Dermis blood vessel endothelial cell (primary cell): Measurements from ENCODE around the gene POLE. TPM values are rescaled to one million over a fixed set of nuclear protein-coding genes. Genes with fewer than 3 reads are reported as not detected.
A peak's percentile ranks its signal among the peaks of the same experiment; 100 is the strongest.

Experiments used
- DNase-seq: peaks from one replicate; pipeline ENCODE4 v3.0.0; 2010
- total RNA-seq: library from RNA; depleted of rRNA; stranded (reverse); fragments of >200 nt; gene quantifications from 2 replicates; pipeline ENCODE4 v1.2.3, GENCODE V29; 2014

POLE gene
- total RNA-seq, 1 donor from 2014 or later: 39.7 TPM

DNA sequence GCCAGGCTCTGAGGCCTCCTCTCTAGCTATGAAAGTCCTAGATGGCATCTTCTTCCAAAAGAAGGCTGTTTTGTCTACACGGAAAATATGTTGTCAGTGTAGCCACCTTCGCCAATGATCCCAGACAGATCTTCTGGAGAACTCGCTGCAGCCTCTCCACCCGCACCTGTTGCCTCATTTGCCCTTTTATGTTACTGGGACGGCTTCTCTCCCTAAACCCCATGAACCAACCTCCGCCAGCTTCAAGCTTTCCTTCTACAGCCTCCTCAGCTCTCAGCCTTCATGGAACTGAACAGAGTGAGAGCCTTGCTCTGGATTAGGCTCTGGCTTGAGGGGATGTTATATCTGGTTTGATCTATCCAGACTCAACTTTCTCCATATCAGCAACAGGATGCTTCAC lies 57.8 kb downstream of the POLE start:
- DNase-seq: no peak

DNA sequence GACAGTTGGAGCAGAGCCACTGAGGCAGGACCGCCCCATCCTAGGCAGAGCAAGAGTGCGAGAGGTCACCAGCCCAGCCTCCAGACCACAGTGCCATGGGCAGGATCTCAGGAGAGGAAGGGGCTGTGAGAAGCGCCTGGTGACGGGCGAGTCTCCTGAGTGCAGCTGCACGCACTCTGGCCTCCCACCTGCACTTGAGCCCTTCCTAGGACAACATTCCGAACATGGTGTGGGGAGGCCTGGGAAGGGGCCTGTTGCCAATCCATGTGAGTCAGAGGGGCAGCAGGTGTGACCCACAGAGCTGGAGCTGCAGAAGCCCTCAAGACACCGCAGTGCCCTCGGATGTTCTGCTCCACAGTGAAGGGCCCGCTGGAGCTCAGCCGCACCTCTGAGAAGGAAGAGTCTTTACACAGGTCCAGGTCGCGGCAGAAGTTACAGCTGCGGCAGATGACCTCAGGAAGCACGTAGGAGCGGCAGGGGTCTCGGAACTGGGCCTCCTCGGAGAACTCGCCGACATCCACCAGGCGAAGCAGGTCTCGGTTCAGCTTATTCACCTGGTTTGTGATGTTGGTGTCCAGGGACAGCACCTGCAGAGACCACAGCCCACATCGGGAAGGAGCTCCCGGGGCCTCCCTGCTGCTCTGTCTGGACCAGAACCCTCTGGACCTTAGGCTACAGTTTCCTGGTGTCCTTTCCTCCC lies 61.3 kb downstream of the POLE start:
- no peak for DNase-seq

DNA sequence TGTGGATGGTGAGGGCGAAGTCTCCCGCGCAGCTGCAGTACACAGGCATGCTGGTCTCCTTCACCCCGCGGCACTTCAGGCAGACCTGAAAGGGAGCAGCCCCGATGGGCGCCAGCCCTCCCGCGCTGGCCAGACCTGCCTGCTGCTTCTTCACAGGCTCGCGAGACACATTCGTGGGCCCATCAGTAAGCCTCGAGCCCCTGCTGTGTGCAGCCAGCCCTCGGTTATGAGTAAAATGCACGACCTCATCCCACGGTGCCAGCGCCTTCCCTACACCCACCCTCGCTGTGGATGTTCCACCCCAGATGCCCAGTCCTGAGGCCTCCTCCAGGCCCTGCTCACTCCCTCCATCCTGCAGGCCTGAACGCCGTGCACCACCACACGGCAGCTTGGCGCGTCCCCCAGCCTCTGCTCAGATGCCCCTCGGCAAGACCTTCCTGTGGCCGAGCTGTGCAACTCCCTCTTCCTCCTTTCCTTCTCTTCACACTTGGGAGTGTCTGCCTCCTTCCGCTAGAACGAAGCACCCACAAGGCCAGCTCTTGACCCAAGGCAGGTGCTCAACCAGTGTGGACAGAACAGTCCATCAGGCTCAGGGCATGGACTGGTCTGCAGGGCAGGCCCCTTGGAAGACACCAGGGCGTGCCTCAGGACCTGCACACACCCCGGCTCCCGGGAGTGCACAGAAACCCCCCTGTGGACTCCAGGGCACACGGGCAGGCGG lies 62.1 kb downstream of the POLE start:
- no peak for DNase-seq

DNA sequence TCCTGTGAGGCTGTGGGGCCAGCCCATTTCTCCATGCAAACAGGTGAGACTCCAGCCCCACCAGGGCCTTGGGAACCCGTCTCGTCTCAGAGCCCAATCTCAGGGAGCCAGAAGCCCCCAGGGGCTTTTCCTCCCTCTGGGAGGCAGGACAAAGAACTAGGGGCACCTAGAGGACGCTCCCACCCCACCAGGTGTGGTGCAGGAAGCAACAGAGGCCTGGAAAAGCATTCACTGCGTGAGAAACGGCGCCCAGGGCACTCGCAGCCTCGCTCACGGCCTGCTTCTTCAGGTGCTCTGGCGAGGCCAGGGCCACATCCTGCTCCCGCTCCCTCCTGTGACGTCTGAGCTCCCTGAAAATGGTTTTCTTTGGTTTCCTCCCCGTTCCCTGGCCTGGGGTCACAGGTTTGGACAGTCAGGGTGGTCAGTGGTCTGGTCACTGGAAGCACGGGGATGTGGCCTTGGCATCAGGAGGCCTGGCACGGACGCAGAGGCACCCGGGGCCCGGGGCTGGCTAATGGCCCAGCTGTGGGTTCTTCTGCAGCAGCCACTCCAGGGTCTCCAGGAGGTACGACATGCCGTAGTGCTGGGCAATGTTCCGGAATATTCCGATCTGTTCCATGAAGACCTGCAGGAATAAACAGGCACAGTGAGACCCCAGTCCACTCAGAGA lies 62.8 kb downstream of the POLE start:
- no peak for DNase-seq

DNA sequence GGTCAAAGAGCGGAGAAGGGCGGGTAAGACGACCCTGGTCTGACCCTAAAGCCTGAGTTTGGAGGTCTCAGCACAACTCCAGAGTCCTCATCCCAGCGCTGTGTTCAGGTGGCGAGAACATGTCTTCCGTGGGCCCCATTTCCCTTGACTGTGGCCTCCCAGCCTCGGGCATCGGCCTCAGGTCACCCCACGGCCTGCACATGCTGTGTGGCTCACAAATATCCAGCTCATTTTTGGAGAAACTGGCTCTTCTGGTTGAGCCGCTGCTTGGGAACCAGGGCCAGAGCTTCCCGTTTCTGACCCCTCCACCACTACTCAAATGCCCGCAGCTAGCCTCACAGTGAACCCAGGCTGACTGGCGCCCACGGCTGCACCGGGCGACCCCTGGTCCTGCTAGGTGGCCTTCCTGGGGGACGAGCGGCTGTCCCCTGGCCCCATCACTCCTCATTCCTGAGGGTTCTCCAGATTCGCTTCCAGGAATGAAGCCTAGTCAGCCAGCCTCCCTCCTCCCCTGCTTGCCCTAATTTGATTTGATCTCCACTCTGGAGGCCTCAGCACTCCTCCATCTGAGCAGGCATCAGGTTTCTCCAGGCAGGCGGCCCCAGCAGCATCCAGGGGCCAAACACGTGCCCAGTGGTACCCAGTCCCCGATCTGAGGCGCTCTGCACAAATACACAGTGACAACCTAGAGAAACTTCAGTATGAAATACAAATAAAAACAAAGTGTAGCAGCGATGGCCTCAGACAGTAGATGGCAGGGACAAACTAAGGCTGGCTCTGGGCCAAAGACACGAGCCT lies 63.9 kb downstream of the POLE start:
- no peak for DNase-seq

DNA sequence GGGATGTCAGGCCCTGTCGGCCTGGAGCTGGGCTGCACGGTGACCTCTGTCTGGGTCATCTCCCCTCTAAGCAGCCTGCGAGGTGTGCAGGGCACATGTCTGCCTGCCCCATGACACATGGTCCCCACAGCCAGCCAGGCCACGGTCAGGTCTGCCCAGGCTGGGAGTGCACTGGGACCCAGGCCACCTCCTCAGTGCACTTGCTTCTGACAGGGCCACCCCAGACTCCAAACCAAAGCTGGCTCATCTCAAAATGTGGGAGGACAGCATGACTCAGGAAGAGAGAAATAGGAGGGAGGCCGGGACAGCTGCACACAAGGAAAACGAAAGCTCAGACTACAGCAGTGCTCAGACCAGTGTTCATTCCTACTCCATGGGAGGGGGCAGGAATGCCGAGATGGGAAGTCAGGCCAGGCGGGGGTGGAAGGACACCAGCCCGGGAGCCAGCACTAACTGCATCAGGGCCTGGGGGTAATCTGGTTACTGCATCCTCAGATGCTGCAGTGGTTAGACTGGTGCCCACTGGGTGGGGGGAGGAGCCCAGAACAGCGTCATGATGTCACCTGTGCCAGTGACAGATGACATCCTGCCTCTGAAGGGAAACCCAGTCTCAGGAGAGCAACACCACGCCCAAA lies 64.6 kb downstream of the POLE start:
- DNase-seq: peak; percentile 23

DNA sequence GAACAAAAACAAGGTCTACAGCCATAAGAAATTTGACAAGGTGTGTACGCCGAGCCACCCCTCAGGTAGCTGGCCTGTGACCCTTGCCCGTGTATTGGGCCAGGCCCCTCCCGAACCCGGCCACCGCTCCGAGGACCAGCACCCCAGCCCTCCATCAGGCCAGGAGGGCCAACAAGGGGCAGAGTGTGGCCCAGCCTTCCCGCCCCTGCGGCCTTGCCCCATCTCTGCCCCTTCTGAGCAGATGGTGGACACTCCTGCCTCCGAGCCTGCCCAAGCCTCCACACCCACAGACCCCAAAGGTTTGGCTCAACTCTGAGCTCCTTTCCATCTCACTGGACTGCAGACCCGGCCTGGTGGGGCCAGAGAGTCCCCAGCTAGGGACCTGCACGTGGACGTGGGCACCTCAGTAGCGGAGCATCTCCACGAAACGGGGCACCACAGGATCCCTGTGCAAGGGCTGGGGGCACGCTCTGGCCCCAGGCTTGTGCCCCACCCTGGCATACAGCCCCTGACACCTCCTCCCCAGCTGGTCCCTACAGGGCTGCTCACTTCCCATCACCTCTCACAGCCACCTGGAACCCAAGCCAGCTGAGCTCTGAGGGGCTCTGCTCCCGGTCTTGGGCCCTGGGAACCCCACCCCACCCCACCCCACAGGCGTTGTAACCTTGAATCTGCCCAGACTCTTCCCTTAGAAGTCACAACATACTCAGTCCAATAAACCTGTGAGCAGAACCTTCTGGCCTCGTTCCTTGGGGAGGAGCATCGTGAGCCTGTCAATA lies 65.3 kb downstream of the POLE start:
- DNase-seq: no peak

DNA sequence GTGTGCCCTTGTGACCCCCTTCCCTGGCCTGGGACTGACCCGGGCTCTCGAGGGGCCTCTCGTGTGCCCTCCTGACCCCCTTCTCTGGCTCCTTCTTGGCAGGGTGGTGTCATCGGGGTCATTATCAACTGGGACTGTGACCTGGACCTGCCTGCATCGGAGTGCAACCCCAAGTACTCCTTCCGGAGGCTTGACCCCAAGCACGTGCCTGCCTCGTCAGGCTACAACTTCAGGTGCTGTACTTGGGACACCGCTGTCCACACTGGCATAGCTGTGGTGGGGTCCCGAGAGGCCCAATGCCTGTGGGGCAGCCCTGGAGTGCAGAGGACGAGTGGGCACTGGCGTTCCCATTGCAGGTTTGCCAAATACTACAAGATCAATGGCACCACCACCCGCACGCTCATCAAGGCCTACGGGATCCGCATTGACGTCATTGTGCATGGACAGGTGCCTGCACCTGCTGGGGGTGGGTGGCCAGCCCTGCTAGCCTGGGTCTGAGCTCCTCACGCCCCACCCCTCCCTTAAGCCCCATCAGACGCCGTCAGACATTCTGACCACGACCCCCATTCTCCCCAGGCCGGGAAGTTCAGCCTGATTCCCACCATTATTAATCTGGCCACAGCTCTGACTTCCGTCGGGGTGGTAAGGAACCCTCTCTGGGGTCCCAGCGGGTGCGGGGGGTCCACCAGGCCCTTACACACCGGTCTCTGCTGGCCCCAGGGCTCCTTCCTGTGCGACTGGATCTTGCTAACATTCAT lies 66.1 kb downstream of the POLE start:
- DNase-seq: no peak

DNA sequence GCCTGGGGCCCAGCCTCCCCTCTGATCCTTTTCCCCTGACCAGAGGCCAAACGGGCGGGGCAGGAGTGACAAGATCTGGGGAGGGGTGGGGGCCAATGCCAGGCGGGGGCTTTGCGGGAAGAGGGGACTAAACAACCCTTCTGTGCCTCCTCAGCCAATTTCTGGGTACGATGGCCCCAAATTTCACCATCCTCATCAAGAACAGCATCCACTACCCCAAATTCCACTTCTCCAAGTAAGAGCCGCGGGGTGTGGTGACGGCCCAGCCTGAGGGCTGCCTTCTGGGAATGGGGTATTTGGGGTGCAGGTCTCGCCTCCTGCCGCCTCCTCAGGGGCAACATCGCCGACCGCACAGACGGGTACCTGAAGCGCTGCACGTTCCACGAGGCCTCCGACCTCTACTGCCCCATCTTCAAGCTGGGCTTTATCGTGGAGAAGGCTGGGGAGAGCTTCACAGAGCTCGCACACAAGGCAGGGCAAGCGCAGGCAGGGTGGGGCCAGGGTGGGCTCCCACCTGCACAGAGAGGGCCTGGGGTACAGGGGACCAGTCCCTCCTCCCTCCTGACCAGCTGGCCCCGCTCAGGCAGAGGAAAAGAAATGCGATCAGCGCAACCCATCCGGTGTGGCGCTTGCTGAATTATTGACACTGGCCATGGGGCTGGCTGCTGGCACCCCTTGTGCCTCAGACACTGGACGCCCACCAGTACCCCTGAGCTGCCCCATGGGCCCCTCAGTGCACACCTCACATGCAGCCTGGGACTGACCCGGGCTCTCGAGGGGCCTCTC lies 66.8 kb downstream of the POLE start:
- no peak for DNase-seq

DNA sequence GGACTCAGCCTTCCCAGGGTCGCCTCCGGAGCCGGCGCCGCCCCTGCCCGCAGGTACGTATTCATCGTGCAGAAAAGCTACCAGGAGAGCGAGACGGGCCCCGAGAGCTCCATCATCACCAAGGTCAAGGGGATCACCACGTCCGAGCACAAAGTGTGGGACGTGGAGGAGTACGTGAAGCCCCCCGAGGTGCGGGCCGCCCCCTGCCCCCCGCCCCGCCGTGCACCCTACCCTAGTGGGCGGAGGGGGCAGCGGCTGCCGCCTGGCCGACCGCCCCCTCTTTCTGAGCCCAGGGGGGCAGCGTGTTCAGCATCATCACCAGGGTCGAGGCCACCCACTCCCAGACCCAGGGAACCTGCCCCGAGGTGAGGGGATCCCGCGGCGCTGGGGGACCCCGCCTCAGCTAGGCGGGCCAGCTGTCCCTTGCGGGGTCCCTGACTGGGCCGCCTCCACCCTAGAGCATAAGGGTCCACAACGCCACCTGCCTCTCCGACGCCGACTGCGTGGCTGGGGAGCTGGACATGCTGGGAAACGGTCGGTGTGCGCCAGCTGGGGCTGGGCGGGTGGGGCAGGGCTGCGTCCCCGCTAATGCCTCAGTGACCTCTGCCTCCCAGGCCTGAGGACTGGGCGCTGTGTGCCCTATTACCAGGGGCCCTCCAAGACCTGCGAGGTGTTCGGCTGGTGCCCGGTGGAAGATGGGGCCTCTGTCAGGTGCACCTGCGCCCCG lies 67.6 kb downstream of the POLE start:
- DNase-seq: no peak

DNA sequence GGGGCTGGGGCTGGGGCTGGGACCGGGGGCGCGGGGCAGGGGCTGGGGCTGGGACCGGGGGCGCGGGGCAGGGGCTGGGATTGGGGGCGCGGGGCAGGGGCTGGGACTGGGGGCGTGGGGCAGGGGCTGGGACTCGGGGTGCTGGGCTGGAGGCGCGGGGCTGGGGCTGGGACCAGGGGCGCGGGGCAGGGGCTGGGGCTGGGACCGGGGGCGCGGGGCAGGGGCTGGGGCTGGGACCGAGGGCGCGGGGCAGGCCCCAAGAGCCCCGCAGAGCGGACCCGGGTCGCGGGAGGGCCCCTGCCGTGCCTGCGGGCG lies 68.1 kb downstream of the POLE start:
- DNase-seq: no peak

DNA sequence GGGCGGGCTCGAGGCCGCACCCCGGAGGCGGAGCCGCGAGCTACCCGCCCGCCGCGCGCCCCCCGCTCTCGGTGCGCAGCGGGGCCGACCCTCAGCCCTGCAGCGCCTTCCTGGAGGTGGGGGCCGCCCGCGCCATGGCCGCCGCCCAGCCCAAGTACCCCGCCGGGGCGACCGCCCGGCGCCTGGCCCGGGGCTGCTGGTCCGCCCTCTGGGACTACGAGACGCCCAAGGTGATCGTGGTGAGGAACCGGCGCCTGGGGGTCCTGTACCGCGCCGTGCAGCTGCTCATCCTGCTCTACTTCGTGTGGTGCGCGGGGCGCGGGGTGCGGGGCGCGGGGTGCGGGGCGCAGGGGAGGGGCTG lies 68.5 kb downstream of the POLE start, which contains the start of gene P2RX2:
TSS of gene P2RX2 (plus strand) at position 94 of the 361 bp plus-strand sequence. CDS start at position 135, 41 bp downstream.
- no peak for DNase-seq

DNA sequence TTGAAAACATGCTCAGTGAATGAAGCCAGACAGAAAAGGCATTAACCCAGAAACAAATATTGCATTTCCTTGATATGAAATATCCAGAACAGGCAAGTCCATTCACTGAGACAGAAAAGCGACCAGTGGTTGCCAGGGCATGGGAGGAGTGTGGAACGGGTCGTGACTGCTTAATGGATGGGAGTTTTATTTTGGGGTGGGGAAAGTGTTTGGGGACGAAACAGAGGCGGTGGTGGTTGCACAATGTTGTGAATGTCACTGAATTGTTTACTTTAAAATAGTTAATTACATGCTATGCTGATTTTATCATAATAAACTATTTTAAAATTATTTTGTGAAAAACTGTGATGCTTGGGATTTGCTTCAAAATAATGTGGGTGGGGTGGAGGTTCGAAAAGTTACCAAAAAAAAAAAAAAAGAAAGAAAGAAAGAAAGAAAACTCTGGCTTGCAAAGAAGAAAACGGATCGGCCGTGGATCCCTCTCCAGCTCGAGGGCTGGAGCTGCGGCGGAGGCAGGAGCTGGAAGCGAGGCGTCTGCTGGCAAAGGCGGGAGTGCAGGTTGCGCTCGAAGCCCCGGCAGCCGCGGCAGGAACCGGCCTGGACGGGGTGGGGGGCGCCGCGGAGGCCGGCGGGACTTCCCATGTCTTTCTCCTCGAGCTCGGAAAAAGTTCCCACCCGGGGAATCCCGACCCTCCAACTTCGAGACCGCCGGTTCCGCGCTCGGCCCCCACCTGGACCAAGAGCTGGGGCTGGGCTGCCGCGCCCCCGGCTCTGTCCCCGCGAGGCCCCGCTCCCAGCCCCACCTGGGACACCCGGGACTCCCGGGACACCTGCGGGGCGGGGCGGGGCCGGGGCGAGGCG lies 69.1 kb downstream of the POLE start:
- DNase-seq: no peak

DNA sequence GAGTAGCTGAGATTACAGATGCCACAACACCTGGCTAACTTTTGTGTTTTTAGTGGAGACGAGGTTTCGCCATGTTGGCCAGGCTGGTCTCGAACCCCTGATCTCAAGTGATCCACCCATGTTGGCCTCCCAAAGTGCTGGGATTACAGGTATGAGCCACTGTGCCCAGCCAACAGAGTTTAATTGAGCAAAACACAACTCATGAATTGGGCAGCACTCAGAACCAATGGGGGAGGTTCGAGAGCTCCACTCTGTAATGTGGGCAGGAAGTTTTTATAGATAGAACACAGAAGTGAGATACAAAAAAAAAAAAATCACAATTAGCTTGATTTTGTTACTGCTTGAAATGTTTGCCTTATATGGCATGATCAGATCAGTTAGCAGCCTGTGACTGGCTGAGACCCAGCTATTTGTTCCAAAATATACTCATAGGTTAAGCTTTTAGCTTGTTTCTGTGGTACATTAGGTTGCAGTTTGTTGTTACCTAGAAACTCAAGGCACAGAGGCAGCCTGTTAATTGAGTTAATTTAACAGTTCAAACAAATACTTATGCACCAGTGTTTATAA lies 69.9 kb downstream of the POLE start:
- no peak for DNase-seq

DNA sequence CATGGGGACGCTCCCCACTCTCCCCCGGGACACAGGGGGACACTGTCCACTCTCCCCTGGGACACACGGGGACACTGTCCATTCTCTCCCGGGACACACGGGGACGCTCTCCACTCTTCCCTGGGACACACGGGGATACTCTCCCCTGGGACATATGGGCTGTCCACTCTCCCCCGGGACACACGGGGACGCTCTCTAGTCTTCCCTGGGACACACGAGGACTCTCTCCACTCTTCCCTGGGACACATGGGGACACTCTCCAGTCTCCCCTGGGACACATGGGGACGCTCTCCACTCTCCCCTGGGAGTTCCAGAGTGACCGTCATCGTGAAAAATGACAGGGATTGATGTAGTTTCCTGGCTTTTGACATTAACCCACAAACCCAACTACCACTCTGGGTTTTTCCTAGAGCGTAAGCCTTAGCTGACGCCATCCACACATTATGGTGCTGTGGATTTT lies 71.5 kb downstream of the POLE start:
- DNase-seq: no peak

DNA sequence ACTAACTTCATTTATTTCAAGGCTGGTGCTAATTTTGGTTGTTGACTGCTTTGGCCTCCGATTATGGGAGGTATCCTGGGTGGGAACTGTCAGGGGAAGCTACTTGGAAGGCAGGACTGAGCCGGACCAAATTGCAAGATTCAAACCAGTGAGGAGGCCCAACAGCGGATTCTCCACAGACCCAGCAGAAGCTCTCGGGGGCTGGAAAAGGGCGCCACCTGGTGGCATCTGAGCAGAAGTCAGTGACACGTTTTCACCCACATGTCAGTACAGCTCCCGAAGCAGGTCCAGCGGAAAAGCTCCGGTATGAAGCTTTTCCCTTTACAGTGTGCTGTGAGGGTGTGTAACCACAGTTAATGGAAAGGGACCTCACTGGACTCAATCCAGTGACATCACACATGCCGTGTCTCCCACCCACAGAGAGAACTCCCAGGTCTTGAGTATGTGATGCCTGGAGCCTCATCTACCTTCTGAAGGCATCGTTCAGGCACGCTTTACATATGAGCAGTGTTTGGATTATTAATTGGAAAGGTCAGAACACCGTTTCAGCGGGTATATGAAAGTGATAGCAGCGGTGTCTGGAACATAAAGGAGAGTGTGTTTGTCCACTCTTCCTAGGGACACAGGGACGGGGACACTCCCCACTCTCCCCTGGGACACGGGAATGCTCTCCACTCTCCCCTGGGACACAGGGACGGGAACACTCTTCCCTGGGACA lies 72.1 kb downstream of the POLE start:
- DNase-seq: peak; percentile 93

DNA sequence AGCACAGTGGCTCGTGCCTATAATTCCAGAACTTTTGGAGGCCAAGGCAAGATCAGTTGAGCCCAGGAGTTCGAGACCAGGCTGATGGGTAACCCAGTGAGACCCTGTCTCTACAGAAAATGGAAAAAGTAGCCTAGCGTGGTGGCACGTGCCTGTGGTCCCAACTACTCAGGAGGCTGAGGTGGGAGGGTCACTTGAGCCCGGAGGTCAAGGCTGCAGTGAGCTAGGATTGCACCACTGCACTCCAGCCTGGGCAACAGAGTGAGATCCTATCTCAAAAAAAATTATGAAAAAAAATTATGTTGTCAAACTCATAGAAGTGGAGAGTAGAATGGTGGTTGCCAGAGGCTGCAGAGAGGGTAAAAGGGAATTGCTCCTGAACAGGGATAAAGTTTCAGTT lies 73.1 kb downstream of the POLE start:
- no peak for DNase-seq
